OCI-LY1 (cell line): ENCODE measurements around the gene ENSA.

ENCODE experiments used
- H2AFZ ChIP-seq: fragments of 200-600 bp; sonication (generic), shearing (Covaris generic); 2 replicates; pipeline ENCODE4 v1.6.0; 2014; ENCODE audit warnings: antibody characterized with exemption, mild to moderate bottlenecking, low read length
- H3F3A ChIP-seq: fragments of 200-600 bp; sonication (generic), shearing (Covaris generic); 2 replicates; pipeline ENCODE4 v1.6.0; 2014; ENCODE audit warnings: mild to moderate bottlenecking, antibody characterized with exemption, low read length, moderate library complexity; ENCODE audit not compliant: insufficient read depth
- H3K27ac ChIP-seq: fragments of 200-600 bp; sonication (generic); 2 replicates; pipeline ENCODE4 v1.5.1; 2014; ENCODE audit warnings: low read length, mixed run types, mild to moderate bottlenecking, low read depth; ENCODE audit not compliant: poor library complexity, severe bottlenecking
- H3K27me3 ChIP-seq: fragments of 200-600 bp; sonication (generic); 2 replicates; pipeline ENCODE4 v1.6.0; 2014; ENCODE audit warnings: antibody characterized with exemption, mild to moderate bottlenecking, low read length, moderate library complexity; ENCODE audit not compliant: insufficient read depth
- H3K36me3 ChIP-seq: fragments of 200-600 bp; sonication (generic); 2 replicates; pipeline ENCODE4 v1.6.1; 2014; ENCODE audit warnings: mild to moderate bottlenecking, antibody characterized with exemption, low read length, moderate library complexity, mixed read lengths; ENCODE audit not compliant: insufficient read depth
- H3K4me1 ChIP-seq: fragments of 200-600 bp; sonication (generic); 2 replicates; pipeline ENCODE4 v1.5.1; 2014; ENCODE audit warnings: mild to moderate bottlenecking, low read length, moderate library complexity; ENCODE audit not compliant: insufficient read depth, severe bottlenecking
- H3K4me2 ChIP-seq: fragments of 200-600 bp; sonication (generic), shearing (Covaris generic); 2 replicates; pipeline ENCODE4 v1.6.1; 2014; ENCODE audit warnings: low read length
- H3K4me3 ChIP-seq: fragments of 200-600 bp; sonication (generic); 2 replicates; pipeline ENCODE4 v1.5.1; 2014; ENCODE audit warnings: low read length, low read depth, mild to moderate bottlenecking, mixed read lengths; ENCODE audit not compliant: poor library complexity, severe bottlenecking
- H3K79me2 ChIP-seq: fragments of 200-600 bp; shearing (Covaris generic); 2 replicates; pipeline ENCODE4 v1.6.1; 2016; ENCODE audit warnings: mixed run types, low read length, mixed read lengths; ENCODE audit not compliant: insufficient read depth
- H3K9ac ChIP-seq: fragments of 200-600 bp; sonication (generic), shearing (Covaris generic); 2 replicates; pipeline ENCODE4 v1.6.1; 2014; ENCODE audit warnings: mild to moderate bottlenecking, low read length, mixed read lengths
- H3K9me2 ChIP-seq: fragments of 200-600 bp; sonication (generic), shearing (Covaris generic); 2 replicates; pipeline ENCODE4 v1.6.1; 2014; ENCODE audit warnings: low read depth, mild to moderate bottlenecking, low read length, mixed read lengths
- H3K9me3 ChIP-seq: fragments of 200-600 bp; shearing (Covaris generic); 2 replicates; pipeline ENCODE4 v1.6.1; 2014; ENCODE audit warnings: low read length, mixed read lengths
- H4K20me1 ChIP-seq: fragments of 200-600 bp; sonication (generic), shearing (Covaris generic); 2 replicates; pipeline ENCODE4 v1.6.0; 2016; ENCODE audit warnings: mild to moderate bottlenecking, low read length; ENCODE audit not compliant: insufficient read depth
- CTCF ChIP-seq: fragments of 200-600 bp; sonication (generic), shearing (Covaris generic); IDR thresholded peaks from 2 replicates; pipeline ENCODE4 v1.5.1; 2017; ENCODE audit warnings: mild to moderate bottlenecking, antibody characterized with exemption, low read length, moderate library complexity, mixed read lengths
- EZH2 ChIP-seq: fragments of 200-600 bp; sonication (generic), shearing (Covaris generic); IDR thresholded peaks from 2 replicates; pipeline ENCODE4 v1.8.0; 2017; ENCODE audit warnings: borderline replicate concordance, mixed run types, mild to moderate bottlenecking, antibody characterized with exemption, low read length, moderate library complexity, mixed read lengths

The ENSA gene

DNA sequence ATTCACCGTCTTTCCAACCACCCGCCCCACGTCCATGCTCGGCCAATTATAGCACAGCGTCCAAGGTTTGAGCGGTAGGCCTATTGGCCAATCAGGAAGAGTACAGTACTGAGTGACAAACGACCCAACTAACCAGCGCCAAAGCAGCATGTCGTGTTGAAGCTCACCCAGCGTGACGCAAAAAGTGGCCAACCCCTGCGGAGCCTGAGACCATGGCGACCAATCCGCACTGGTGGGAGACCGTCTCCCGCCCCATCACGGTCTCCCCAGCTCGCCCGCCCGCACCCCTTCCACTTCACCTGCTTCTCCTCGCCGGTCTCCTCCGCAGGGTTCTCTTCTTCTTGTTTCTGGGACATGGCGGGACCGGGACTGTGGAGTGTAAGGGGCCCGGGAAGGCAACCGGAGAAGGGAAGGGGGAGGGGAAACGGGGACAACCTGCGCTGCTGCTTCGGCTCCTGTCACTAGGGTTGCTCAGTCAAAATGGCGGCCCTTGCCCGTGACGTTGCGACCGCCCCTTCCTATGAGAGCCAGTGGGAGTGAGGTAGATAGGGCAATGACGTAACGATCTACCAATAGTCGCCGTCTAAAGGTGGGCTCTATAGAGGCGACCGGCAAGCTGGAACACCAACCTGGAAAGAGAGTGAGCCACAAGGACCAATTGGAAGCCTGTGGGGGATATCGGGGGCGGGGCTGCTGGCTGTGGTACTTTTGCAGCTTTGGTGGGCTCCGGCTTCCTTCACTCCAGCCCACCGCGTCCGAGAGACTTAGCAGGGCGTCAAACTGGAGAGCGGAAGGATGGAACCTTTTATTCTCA, at the start of gene ENSA:
Gene ENSA (minus strand): TSS at position 498 of the 814 bp plus-strand sequence. CDS start 142 bp downstream, at position 356.
- Histone ChIP-seq H2AFZ (no peak within 1 kb of the TSS), H3K79me2 (peaks cover 19% of the 10 kb centered on the region), H3K9me2 (no peaks in the 10 kb centered on the region)

DNA sequence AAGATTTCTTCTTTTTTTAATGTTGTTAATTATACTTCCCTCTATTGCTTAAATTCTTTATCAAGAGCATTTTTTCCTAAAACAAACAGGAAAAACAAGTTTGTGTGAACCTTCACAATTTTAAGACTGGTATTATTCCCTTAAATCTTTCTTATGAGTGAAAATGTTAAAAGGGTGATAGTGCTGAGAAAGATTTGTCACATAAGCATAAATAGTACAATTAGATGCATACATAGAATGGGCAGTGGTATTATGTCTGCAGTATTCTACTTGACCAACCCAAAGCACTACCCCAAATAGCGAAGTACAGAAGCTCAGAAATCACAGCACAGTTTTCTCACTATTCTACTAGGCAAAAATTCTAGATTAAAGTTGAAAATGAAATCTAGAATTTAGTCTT, 49.6 kb upstream of the ENSA start:
- Histone ChIP-seq H3K9me2 (no peaks in the 10 kb centered on the region), H3K9me3 (no peaks in the 10 kb centered on the region), H4K20me1 (no peaks in the 10 kb centered on the region), H3K27ac (no peak overlapping the region), H2AFZ (no peak overlapping the region), H3K4me2 (no peak overlapping the region), H3K27me3 (no peaks in the 10 kb centered on the region), H3K36me3 (0 out of 2 replicates have a peak, but pooled peaks cover 7% of the 10 kb centered on the region), H3K9ac (no peak overlapping the region), H3K79me2 (no peaks in the 10 kb centered on the region), H3K4me1 (peaks cover 5% of the 10 kb centered on the region), H3F3A (no peaks in the 10 kb centered on the region), H3K4me3 (no peak overlapping the region)
- no peak for TF ChIP-seq EZH2
- no peak for TF ChIP-seq CTCF

More for the DNA sequence above, at the start of gene ENSA:
- peak within 1 kb of the TSS; percentile 80 for H3K27ac ChIP-seq
- H3K4me1 ChIP-seq: peaks cover 19% of the 10 kb centered on the region
- no peaks in the 10 kb centered on the region for H4K20me1 ChIP-seq
- H3K36me3 ChIP-seq: peaks cover 40% of the 10 kb centered on the region
- H3K4me3 ChIP-seq: peak within 1 kb of the TSS; percentile 75
- no peaks in the 10 kb centered on the region for H3K9me3 ChIP-seq
- H3K27me3 ChIP-seq: no peaks in the 10 kb centered on the region
- H3K4me2 ChIP-seq: peak within 1 kb of the TSS; percentile 92
- TF ChIP-seq EZH2 (no peak), CTCF (no peak)
- 0 out of 2 replicates have a peak, but pooled peaks cover 3% of the 10 kb centered on the region for H3F3A ChIP-seq
- H3K9ac ChIP-seq: peak within 1 kb of the TSS; percentile 84

GRCh38 chr1:150674881-150675280, 45.5 kb upstream of the ENSA start:
- no peaks in the 10 kb centered on the region for H4K20me1 ChIP-seq
- H3K4me3 ChIP-seq: no peak overlapping the region
- H3F3A ChIP-seq: no peaks in the 10 kb centered on the region
- H3K79me2 ChIP-seq: no peaks in the 10 kb centered on the region
- no peaks in the 10 kb centered on the region for H3K9me2 ChIP-seq
- no peaks in the 10 kb centered on the region for H3K27me3 ChIP-seq
- H3K4me2 ChIP-seq: no peak overlapping the region
- H3K36me3 ChIP-seq: 0 out of 2 replicates have a peak, but pooled peaks cover 7% of the 10 kb centered on the region
- no peak overlapping the region for H3K9ac ChIP-seq
- H3K9me3 ChIP-seq: no peaks in the 10 kb centered on the region
- no peak for TF ChIP-seq EZH2
- TF ChIP-seq CTCF: no peak
- H3K27ac ChIP-seq: no peak overlapping the region
- H2AFZ ChIP-seq: no peak overlapping the region
- H3K4me1 ChIP-seq: no peaks in the 10 kb centered on the region
